Hepatocyte (in vitro differentiated cells): ENCODE data around the gene SYTL1. TPM values are rescaled to one million over a fixed set of nuclear protein-coding genes. Genes with fewer than 3 reads are reported as not detected.
A peak's percentile ranks its signal among the peaks of the same experiment; 100 is the strongest.

Source experiments
- DNase-seq: peaks from one replicate; pipeline ENCODE4 v3.0.0-alpha.2; 2016; ENCODE audit warnings: low spot score
- H2AFZ ChIP-seq: fragments of 200-600 bp; sonication (generic); 2 replicates; pipeline ENCODE4 v1.6.0; 2016; ENCODE audit warnings: antibody characterized with exemption, mild to moderate bottlenecking
- H3K27ac ChIP-seq: fragments of 200-600 bp; sonication (generic); 2 replicates; pipeline ENCODE4 v1.5.1; 2016; ENCODE audit warnings: mild to moderate bottlenecking
- H3K27me3 ChIP-seq: fragments of 200-600 bp; sonication (generic); 2 replicates; pipeline ENCODE4 v1.6.1; 2016
- H3K36me3 ChIP-seq: fragments of 200-600 bp; sonication (generic); replicated peaks from 2 replicates; pipeline ENCODE4 v1.5.1; 2016; ENCODE audit warnings: low read depth; ENCODE audit not compliant: insufficient read depth
- H3K4me1 ChIP-seq: fragments of 200-600 bp; sonication (generic); 2 replicates; pipeline ENCODE4 v1.5.1; 2016; ENCODE audit warnings: mild to moderate bottlenecking, moderate library complexity; ENCODE audit not compliant: insufficient read depth
- H3K4me2 ChIP-seq: fragments of 200-600 bp; sonication (generic); 2 replicates; pipeline ENCODE4 v1.6.0; 2016
- H3K4me3 ChIP-seq: fragments of 200-600 bp; sonication (generic); 2 replicates; pipeline ENCODE4 v1.5.1; 2016; ENCODE audit warnings: mild to moderate bottlenecking
- H3K79me2 ChIP-seq: fragments of 200-600 bp; sonication (generic); 2 replicates; pipeline ENCODE4 v1.6.0; 2017; ENCODE audit warnings: mild to moderate bottlenecking
- H3K9me2 ChIP-seq: fragments of 200-600 bp; sonication (generic); replicated peaks from 2 replicates; pipeline ENCODE4 v1.6.0; 2017; ENCODE audit warnings: mild to moderate bottlenecking; ENCODE audit not compliant: insufficient read depth
- H3K9me3 ChIP-seq: fragments of 200-600 bp; sonication (generic); 2 replicates; pipeline ENCODE4 v1.5.1; 2016; ENCODE audit warnings: low read depth, mild to moderate bottlenecking
- H4K20me1 ChIP-seq: fragments of 200-600 bp; sonication (generic); 2 replicates; pipeline ENCODE4 v1.6.0; 2016; ENCODE audit warnings: mild to moderate bottlenecking; ENCODE audit not compliant: insufficient read depth, poor library complexity, severe bottlenecking
- CTCF ChIP-seq: fragments of 200-600 bp; sonication (generic); IDR thresholded peaks from 2 replicates; pipeline ENCODE4 v1.5.1; 2016; ENCODE audit warnings: antibody characterized with exemption, mild to moderate bottlenecking; ENCODE audit not compliant: poor library complexity
- EZH2 ChIP-seq: fragments of 200-600 bp; sonication (generic); IDR thresholded peaks from 2 replicates; pipeline ENCODE4 v1.6.1; 2016; ENCODE audit warnings: antibody characterized with exemption, mild to moderate bottlenecking, borderline replicate concordance
- EZH2phosphoT487 ChIP-seq: fragments of 200-600 bp; sonication (generic); IDR thresholded peaks from one replicate; pipeline ENCODE4 v1.6.1; 2018; ENCODE audit warnings: antibody characterized with exemption, mild to moderate bottlenecking, low read depth, moderate library complexity; ENCODE audit not compliant: unreplicated experiment, severe bottlenecking
- WGBS: methylation state at CpG from one replicate; pipeline ENCODE4 v1.1.6; 2016; ENCODE audit warnings: low lambda C conversion rate; ENCODE audit errors: missing lambda C conversion rate; 5-methylcytosine and 5-hydroxymethylcytosine counted together
- polyA plus RNA-seq: library from polyadenylated mRNA; unstranded; fragments of >200 nt; fragmentation: Nextera tagmentation; extraction: Ambion mirVana; gene quantifications from 2 replicates; pipeline ENCODE4 v1.2.1, GENCODE V29; 2016
- total RNA-seq: library from RNA; depleted of rRNA; stranded (reverse); fragments of >200 nt; gene quantifications from 2 replicates; pipeline ENCODE4 v1.2.3, GENCODE V29; 2014

Gene SYTL1
- total and polyA plus RNA-seq, 2 experiments from 2014 or later, result 12.1 to 21.7 TPM

- Histone ChIP-seq H2AFZ (no peak overlapping the region), H3K27ac (no peak overlapping the region), H3K4me2 (no peak overlapping the region), H3K27me3 (no peaks in the 10 kb centered on the region), H3K4me3 (no peak overlapping the region), H3K36me3 (no peaks in the 10 kb centered on the region), H4K20me1 (no peaks in the 10 kb centered on the region), H3K79me2 (no peaks in the 10 kb centered on the region), H3K4me1 (no peaks in the 10 kb centered on the region), H3K9me3 (no peaks in the 10 kb centered on the region), H3K9me2 (no peaks in the 10 kb centered on the region)
- DNase-seq, result no peak
- 85% methylated on average over 2 of the region's 2 CpGs for WGBS
- TF ChIP-seq CTCF, result no peak
- TF ChIP-seq EZH2phosphoT487, result no peak
- no peak for TF ChIP-seq EZH2
These were observed 27.1 kb upstream of the SYTL1 start for GRCh38 chr1:27314737-27315136.

GRCh38 chr1:27316860-27317259 is 25.0 kb upstream of the SYTL1 start:
- Histone ChIP-seq H3K36me3 (no peaks in the 10 kb centered on the region), H3K4me1 (no peaks in the 10 kb centered on the region), H3K27ac (no peak overlapping the region), H3K4me2 (no peak overlapping the region), H3K4me3 (no peak overlapping the region), H4K20me1 (no peaks in the 10 kb centered on the region), H2AFZ (no peak overlapping the region), H3K9me2 (no peaks in the 10 kb centered on the region), H3K27me3 (no peaks in the 10 kb centered on the region), H3K9me3 (no peaks in the 10 kb centered on the region), H3K79me2 (no peaks in the 10 kb centered on the region)
- 81% methylated on average over 5 of the region's 5 CpGs for WGBS
- TF ChIP-seq CTCF, result no peak
- no peak for TF ChIP-seq EZH2phosphoT487
- TF ChIP-seq EZH2, result no peak
- no peak for DNase-seq

GRCh38 chr1:27318136-27318535 is 23.7 kb upstream of the SYTL1 start:
- Histone ChIP-seq H3K79me2 (peaks cover 8% of the 10 kb centered on the region), H3K9me3 (no peaks in the 10 kb centered on the region), H3K9me2 (no peaks in the 10 kb centered on the region), H3K4me2 (no peak overlapping the region), H3K27ac (peak overlapping the region; percentile 77), H4K20me1 (no peaks in the 10 kb centered on the region), H3K27me3 (no peaks in the 10 kb centered on the region), H3K4me3 (no peak overlapping the region), H3K36me3 (no peaks in the 10 kb centered on the region), H2AFZ (no peak overlapping the region), H3K4me1 (peaks cover 3% of the 10 kb centered on the region)
- TF ChIP-seq EZH2, result no peak
- TF ChIP-seq CTCF, result no peak
- no peak for TF ChIP-seq EZH2phosphoT487
- WGBS, result 25% methylated on average over 4 of the region's 4 CpGs
- DNase-seq, result no peak

- peaks cover 13% of the 10 kb centered on the region for H3K79me2 ChIP-seq
- no peak overlapping the region for H3K4me2 ChIP-seq
- no peak overlapping the region for H2AFZ ChIP-seq
- H3K36me3 ChIP-seq, result no peaks in the 10 kb centered on the region
- TF ChIP-seq CTCF (no peak), EZH2 (no peak), EZH2phosphoT487 (no peak)
- H3K27ac ChIP-seq, result peak overlapping the region; percentile 77
- H3K4me1 ChIP-seq, result peaks cover 7% of the 10 kb centered on the region
- H4K20me1 ChIP-seq, result no peaks in the 10 kb centered on the region
- 60% methylated on average over 1 of the region's 1 CpG for WGBS
- no peaks in the 10 kb centered on the region for H3K9me2 ChIP-seq
- DNase-seq, result no peak
- no peaks in the 10 kb centered on the region for H3K9me3 ChIP-seq
- H3K27me3 ChIP-seq, result no peaks in the 10 kb centered on the region
- H3K4me3 ChIP-seq, result no peak overlapping the region
These were observed 23.2 kb upstream of the SYTL1 start for GRCh38 chr1:27318596-27318995.
